ENCODE data around the gene TLE3.

Gene TLE3

DNA sequence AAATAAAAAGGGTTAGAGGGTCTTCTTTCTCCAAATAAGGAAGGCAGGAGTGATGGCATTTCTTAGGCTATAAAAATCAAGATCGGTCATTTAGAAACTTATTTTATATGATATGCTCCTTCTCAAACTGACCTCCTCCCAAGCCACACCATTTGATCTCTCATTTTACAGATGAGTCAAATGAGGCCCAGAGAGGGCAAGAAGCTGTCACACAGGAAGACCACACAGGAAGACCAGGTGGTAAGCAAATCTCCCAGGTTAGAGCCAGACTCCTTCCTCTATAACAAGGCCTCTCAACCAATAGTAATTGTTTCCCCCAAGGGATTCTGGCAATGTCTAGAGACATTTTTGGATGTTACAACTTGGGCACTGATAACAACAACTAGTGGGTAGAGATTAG is 13.8 kb downstream of the TLE3 start:
- no peak for DNase-seq (ENCODE audit: low spot score)

DNA sequence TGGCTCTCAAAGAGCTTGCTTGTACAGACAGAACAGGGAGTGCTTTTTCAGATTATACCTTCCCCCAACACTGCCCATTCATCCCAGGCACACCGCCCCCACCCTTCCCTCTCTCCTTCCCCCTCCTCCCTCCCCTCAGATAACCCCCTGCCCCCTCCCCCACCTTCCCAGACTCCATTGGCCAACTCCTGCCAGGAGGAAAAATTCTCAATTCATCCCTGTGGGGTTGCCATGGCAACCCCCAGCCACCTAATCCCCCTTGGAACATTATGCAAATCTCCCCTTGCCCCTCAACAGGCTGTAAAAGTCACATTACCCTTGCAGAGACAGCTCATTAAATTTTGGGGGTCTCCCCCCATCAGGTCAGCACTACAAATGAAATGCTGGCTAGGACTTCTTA is 14.3 kb downstream of the TLE3 start:
- no peak for DNase-seq (ENCODE audit: low spot score)

- DNase-seq (ENCODE audit: low spot score): no peak
Measured at GRCh38 chr15:70082281-70082900, 15.3 kb downstream of the TLE3 start.

- no peak for DNase-seq (ENCODE audit: low spot score)
Measured at GRCh38 chr15:70081612-70082011, 16.1 kb downstream of the TLE3 start.

GRCh38 chr15:70080347-70080746 is 17.4 kb downstream of the TLE3 start:
- DNase-seq (ENCODE audit: low spot score): no peak

DNA sequence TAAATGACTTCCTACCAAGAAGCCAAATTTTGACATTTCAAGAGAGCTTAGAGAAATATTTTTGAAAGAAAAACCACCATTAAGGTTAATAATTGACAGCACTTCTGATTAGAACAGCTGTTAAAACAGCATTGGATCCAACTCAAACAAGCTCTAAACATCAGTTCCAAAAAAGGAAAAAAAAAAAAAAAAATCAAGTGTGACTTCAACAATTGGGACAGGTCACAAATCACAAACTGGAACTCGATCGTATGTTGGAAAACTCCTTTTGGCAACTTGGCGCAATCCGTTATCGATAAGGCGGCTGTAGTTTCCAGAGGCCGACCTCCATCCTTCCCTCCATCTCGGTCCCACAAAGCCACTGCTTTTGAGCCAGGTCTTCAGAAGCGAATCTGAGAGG is 17.8 kb downstream of the TLE3 start:
- DNase-seq (ENCODE audit: low spot score): no peak

- peak; percentile 64 for DNase-seq (ENCODE audit: low spot score)
Measured at GRCh38 chr15:70078578-70079417, 18.9 kb downstream of the TLE3 start.

DNA sequence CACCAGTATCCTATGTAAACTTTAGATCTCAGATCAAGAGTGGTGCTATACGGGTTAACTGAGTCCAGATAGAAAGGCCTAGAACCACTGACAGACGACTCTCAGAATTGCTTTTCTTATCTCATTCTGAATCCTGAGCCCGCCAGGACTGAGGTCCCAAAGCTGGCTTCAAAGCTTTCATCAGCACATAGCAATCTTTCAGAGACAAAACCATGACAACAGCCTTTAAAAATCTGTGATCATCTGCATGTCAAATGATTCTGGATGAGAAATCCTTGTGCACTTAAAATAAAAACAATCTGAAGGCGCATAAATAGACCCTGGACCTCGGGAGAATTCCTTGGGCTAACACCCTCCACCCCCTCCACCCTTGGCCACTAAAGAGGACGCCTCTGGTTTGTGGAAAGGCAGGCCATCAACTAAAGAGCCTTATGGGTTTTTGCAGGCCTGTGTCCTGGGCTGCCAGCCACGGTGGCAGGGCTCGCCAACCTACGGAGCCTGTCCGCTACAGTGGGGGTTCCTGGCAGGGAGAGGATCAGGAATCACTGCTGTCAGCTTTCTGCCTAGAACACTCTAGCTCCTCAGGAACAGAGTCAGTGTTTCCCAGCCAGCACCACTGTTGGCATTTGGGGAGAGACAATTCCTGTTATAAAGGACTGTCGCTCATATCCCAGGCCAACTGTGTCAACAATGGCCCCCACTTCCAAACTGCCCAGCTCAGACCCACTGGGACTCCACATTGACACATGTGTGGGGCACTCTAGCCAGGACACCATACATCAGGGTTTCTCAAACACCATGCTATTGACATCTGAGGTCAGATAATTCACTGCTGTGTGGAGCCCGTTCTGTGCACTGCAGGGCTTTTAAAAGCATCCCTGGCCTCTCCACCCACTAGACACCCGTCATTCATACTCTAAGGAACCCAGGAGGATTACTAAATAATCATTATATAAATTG is 20.2 kb downstream of the TLE3 start:
- DNase-seq (ENCODE audit: low spot score): no peak

DNA sequence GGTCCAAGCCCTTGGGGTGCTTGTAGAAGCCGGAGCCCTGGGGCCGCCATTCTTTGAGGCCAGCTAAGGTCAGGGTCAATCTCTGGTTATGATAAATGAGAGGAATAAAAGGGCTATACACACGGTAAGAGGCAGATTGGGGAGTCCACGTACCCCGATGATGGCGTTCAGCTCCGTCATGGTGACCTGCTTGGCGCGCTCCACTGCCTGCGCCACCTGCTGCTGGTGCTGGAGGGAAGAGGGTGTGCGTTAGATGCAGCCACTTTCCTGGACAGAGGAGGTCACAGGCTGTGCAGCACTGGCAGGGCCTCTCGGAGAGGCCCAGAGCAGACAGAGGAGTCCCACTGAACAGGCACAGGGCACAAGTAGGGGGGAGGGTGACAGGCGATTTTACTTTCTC is 23.3 kb downstream of the TLE3 start:
- no peak for DNase-seq (ENCODE audit: low spot score)

GRCh38 chr15:70072479-70072878 is 25.2 kb downstream of the TLE3 start:
- no peak for DNase-seq (ENCODE audit: low spot score)

GRCh38 chr15:70071799-70072198 is 25.9 kb downstream of the TLE3 start:
- DNase-seq (ENCODE audit: low spot score): no peak

- DNase-seq (ENCODE audit: low spot score): no peak
Measured at GRCh38 chr15:70069716-70070115, 28.0 kb downstream of the TLE3 start.

- DNase-seq (ENCODE audit: low spot score): no peak
Measured at GRCh38 chr15:70068783-70069565, 28.7 kb downstream of the TLE3 start.

DNA sequence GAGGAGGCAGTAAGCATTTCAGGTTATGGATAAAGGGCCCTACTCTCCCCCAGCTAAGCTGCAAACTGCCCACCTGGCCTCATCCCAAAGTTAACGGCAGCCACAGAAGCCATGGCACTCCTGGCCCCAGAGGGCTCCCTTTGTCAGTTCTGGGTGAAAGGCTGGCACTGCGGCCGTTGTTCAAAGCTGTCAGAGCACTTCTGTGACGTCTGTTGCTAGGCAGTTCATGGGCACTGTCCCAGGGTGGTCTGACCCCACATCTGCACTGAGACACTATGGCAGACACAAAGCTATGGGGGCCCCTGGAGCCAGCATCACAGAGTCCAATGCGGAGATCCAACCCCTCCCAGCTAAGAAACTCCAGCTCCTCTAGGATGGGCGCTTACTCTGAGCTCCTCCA is 30.0 kb downstream of the TLE3 start:
- DNase-seq (ENCODE audit: low spot score): no peak

GRCh38 chr15:70067011-70067410 is 30.7 kb downstream of the TLE3 start:
- DNase-seq (ENCODE audit: low spot score): no peak

DNA sequence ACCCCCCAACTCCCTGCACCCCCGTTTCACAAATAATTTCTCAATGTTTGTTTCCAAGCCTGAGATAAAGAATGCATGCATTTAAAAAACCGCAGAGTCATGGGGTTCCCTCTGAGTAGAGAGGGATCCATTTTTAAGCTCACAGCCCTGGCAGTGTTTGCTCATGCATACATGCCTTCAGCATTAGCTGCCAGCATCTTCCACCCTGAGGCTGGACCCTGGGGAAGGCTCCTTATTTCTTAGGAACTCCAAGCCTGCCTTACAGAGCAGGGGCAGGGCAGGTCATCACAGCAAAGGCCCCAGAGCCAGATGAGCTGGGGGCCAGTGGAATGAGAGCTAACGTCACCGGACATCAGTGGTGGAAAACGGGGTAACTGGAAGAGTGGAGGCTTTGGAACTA is 31.3 kb downstream of the TLE3 start:
- no peak for DNase-seq (ENCODE audit: low spot score)

DNA sequence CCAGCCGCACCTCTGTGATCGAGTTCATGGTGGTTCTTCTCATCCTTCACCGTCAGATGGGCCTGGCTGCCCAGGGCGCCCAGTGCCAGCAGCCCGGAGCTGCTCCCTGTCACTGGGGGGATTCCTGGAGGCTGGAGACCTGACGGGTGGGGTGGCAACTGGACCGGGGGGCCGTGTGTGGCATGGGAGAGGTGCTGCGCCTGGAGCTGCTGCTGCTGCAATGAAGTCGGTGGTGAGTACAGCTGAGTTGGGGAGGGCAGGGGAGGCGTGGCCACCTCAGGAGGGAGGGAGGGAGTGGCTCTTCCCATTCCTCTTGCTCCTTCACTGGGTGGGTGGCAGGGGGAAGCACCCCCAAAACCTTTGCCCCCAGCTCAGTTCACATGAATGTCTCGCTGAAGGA is 31.7 kb downstream of the TLE3 start:
- DNase-seq (ENCODE audit: low spot score): no peak

GRCh38 chr15:70065006-70065722 is 32.6 kb downstream of the TLE3 start:
- no peak for DNase-seq (ENCODE audit: low spot score)

- no peak for DNase-seq (ENCODE audit: low spot score)
Measured at GRCh38 chr15:70064441-70064840, 33.3 kb downstream of the TLE3 start.

DNA sequence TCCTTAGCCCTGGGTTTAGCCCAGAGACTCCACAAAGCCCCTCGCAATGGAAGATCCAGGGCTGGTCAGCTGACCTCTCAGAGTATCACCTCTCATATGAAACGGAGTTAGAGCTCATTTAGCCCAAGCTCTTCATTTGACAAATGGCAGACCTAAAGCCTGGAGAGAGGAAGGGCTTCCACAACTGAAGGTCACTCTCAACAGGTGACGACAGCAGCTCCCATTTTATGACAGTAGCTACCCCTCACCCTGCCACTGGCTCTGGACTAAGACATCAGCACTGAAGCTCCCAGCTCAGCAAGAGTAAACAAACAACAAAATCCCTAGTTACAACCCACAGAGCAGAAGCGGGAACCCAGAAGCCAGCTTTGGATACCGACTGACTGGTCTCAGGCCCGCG is 33.7 kb downstream of the TLE3 start:
- no peak for DNase-seq (ENCODE audit: low spot score)

- no peak for DNase-seq (ENCODE audit: low spot score)
Measured at GRCh38 chr15:70063261-70063925, 34.3 kb downstream of the TLE3 start.

Measured in HuH-7.5 (cell line).